Activated CD4-positive, alpha-beta T cell treated with anti-CD3 and anti-CD28 coated beads, Interleukin-2, amount 50 U/mL, for 24 hours (primary cell): ENCODE data around the gene ADRM1.
A peak's percentile ranks its signal among the peaks of the same experiment; 100 is the strongest.

Source experiments
- DNase-seq, 2 donors: peaks; one replicate each; pipeline ENCODE4 v3.0.0-alpha.2; 2020; ENCODE audit warnings: low read depth in 1 of 2, low spot score in 1 of 2

ADRM1 gene

DNA sequence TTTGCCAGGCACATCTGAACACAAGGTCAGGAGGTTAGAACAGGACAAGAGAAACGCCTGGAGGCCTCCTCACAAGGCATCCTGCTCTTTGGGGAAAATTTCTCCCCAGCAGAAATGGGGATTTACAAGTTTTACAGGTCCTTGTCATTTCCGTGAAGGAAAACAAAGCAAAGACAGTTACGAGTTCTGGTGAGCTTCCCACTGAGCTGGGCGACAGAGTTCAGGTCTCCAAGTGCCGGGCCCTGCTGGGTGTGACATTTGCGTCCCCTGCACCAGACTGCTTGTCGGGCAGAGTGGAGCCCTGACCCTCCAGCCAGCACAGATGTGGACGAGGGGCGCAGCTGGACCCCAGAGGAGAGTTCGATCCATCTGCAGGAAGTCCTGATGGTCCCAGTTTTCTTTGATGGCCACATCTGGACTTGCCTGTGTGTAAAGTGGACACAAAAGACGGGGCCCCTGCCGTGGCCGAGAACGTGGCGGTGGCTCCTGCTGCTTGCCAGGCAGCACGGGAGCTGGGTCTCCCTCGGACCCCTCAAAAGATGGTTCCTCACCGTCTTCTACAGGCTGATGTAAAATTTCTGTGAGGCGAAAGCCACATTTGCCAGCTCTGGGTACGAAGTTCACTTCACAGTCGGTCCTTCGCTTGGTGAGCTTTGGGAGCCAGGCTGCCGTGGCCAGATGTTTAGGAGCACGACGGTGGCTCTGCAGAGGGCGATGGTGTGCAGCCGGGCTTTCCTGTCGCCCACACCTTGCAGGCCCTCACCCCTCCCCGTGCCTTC, 5.2 kb upstream of the ADRM1 start:
- DNase-seq: no peak

GRCh38 chr20:62298577-62299249, 4.1 kb upstream of the ADRM1 start:
- DNase-seq: no peak

- DNase-seq: no peak
Measured at GRCh38 chr20:62299666-62300236, 3.0 kb upstream of the ADRM1 start.

GRCh38 chr20:62300319-62300718, 2.5 kb upstream of the ADRM1 start:
- DNase-seq: no peak

- no peak for DNase-seq
Measured at GRCh38 chr20:62301111-62301668, 1.6 kb upstream of the ADRM1 start.

GRCh38 chr20:62301773-62302340, 940 bp upstream of the ADRM1 start:
- peak; percentile 75 to 85 for DNase-seq

DNA sequence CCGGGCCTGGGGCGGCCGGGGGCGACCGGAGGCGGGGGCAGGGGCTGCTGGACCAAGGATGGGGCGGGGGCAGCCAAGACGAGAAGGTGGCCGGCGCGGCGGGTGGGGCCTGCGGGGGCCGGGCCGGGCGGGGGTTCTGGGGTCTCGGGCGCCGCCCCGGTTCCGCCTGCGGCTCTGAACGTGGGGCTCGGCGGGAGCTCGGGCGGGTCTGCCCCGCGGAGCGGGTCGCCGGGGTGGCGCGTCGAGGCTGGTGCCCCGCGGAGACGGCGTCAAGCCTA, 204 bp downstream of the ADRM1 start:
- no peak for DNase-seq

DNA sequence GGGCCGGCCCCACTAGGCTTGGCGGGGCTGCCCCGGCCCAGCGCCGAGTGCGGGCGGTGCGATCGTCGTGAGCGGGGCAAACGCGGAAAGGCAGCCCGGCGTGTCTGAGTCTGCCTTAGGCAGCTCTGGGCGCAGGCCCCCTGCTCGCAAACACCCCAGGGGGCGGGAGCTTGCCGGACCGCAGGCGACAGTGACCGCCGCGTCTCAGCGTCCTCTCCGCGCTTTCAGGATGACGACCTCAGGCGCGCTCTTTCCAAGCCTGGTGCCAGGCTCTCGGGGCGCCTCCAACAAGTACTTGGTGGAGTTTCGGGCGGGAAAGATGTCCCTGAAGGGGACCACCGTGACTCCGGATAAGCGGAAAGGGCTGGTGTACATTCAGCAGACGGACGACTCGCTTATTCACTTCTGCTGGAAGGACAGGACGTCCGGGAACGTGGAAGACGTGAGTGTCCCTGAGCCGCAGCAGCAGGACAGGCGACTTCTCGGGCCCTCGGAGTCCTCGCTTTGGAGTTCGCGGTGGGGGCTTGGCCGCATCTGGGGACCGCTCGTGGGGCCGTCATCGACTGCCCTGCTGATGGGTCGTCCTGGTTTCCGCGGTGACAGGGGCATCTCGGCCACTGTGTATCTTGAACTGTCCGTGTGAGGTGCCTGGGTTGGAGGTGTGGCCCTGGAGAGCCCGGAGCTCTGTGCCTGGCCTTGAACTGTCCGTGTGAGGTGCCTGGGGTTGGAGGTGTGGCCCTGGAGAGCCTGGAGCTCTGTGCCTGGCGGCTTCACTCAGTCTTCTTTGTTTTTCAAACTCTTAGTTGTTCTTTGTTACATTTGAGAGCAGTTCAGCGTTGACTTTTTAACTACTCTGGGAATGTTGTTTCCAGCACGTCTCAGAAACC, 786 bp downstream of the ADRM1 start:
- DNase-seq: no peak

GRCh38 chr20:62304331-62305148, 1.7 kb downstream of the ADRM1 start:
- DNase-seq: no peak

DNA sequence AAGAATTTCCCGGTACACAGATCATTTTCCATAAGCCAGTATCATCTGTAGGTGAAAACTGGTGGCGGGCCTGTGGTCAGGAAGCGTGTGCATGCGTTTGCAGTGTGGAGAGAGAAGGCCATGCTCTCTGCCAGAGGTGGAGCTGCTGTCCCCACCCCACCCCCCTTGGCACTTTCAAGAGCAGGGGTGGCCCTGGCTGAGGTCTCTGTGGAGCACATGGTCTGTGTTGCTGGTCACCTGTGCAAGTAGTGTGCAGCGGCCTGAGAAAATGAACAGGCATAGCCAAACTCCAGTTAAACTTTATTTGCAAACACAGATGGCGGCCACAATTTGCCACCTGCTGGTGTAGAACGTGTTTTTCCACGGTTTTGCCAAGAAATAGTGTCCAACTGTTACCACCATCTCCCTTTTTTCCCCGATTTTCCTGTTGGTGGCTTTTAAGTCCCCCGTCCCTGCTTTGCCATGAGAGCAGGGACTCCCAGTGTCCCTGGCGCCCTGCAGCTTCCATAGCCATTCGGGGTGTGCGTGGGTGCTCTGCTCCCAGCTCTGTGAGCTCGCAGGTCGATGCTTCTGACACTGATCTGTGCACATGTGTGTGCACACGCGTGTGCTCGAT, 2.5 kb downstream of the ADRM1 start:
- DNase-seq: no peak

GRCh38 chr20:62305765-62306413, 3.1 kb downstream of the ADRM1 start:
- no peak for DNase-seq

DNA sequence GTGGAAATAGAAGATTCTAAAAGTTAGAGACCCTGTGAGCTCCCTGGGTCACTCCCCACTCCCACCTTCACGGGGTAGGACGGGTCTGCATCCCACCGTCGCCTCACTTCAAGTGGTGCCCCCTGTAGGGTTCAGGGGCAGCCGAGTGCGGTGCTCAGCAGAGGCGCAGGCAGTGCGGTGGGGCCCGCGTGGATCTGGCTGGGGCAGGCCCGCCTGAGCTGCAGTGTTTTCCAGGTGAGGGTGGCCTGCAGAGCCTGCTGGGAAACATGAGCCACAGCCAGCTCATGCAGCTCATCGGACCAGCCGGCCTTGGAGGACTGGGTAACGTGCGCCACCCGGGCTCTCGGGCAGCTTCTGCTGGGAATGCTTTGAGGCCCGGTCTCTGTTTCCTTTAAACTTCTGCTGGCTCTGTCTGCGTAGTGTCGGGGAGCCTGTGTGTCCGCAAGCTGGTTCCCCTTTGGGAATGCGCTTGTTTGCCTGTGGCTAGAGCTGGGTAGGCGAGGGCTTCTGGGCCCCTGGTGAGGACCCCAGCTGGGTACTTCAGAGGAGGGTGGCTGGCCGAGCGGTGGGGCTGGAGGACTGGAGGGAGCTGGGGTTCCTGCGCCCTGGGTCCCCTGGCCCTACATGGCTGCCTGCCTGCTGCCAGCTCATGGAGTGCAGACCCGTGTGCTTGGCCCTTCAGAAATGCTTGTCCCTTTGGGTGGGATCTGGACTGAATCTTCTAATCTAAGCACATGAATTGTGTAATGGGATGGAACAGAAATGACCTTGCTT, 3.8 kb downstream of the ADRM1 start:
- DNase-seq: no peak

GRCh38 chr20:62307226-62308101, 4.7 kb downstream of the ADRM1 start:
- DNase-seq: no peak

GRCh38 chr20:62308102-62308822, 5.5 kb downstream of the ADRM1 start:
- no peak for DNase-seq

DNA sequence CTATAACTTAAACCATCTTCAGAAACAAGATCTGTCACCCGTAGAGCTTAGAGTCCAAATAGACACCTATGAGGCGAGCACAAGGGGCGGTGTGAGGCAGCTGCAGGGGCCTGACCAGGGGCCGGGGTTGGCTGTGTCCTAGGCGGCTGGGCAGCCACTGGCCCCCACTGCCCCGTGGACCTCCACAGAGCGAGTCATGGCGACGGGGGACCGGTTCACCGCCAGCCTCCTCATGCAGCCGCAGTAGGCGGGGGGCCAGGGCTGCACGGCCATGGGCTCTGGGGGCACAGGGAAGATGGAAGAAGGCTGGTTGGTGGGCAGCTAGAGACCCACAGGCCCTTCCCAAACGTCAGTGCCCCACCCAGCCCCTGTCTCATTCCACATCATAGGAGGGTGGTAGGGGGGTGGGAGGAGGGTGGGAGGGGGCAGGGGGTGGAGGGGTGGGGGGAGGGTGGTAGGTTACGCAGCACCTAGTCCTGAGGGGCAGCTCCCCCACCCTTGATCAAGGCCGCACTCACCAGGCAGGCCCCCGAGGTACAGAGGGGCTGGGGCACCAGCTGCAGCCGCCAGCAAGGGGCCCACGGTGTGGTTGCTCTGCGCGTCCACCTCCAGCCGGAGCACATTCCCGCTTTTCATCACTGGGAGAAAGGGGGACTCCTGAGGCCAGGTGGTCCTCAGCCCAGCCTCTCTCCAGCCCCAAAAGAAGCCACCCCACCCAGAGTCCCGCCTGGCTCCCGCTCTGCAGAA, 6.6 kb downstream of the ADRM1 start:
- no peak for DNase-seq
